Neuronal stem cell (in vitro differentiated cells): ENCODE data around the gene MAFG.
A peak's percentile ranks its signal among the peaks of the same experiment; 100 is the strongest.

Experiments
- DNase-seq: peaks from one replicate; pipeline ENCODE4 v3.0.0-alpha.2; 2013; ENCODE audit warnings: low spot score
- H2AFZ ChIP-seq: one replicate; pipeline ENCODE4 v1.6.1; 2013; ENCODE audit warnings: mild to moderate bottlenecking, low read length, inconsistent platforms
- H2AK5ac ChIP-seq: 2 replicates; pipeline ENCODE4 v1.6.1; 2013; ENCODE audit warnings: low read depth, mild to moderate bottlenecking, inconsistent platforms, low read length, moderate library complexity, mixed read lengths
- H2BK120ac ChIP-seq: 2 replicates; pipeline ENCODE4 v1.6.1; 2013; ENCODE audit warnings: low read depth, mild to moderate bottlenecking, inconsistent platforms, low read length, moderate library complexity, mixed read lengths
- H2BK12ac ChIP-seq: one replicate; pipeline ENCODE4 v1.6.1; 2013; ENCODE audit warnings: low read length, inconsistent platforms
- H2BK15ac ChIP-seq: 2 replicates; pipeline ENCODE4 v1.6.1; 2013; ENCODE audit warnings: mild to moderate bottlenecking, low read length, inconsistent platforms, mixed read lengths
- H2BK5ac ChIP-seq: one replicate; pipeline ENCODE4 v1.6.1; 2013; ENCODE audit warnings: inconsistent platforms, mild to moderate bottlenecking, low read length, moderate library complexity
- H3K14ac ChIP-seq: one replicate; pipeline ENCODE4 v1.6.1; 2013; ENCODE audit warnings: low read length, inconsistent platforms
- H3K18ac ChIP-seq: 2 replicates; pipeline ENCODE4 v1.6.1; 2013; ENCODE audit warnings: low read length, inconsistent platforms
- H3K23ac ChIP-seq: 2 replicates; pipeline ENCODE4 v1.6.1; 2013; ENCODE audit warnings: low read depth, mild to moderate bottlenecking, mixed read lengths, low read length, inconsistent platforms; ENCODE audit not compliant: poor library complexity
- H3K27ac ChIP-seq: replicated peaks from 3 replicates; pipeline ENCODE4 v1.5.1; 2013; ENCODE audit warnings: low read length, inconsistent platforms
- H3K27me3 ChIP-seq, 3 experiments: 2 replicates each; pipeline ENCODE4 v1.6.1; 2013; ENCODE audit warnings: low read length in 3 of 3, mild to moderate bottlenecking in 2 of 3, inconsistent platforms in 1 of 3, low read depth in 1 of 3, mixed read lengths in 1 of 3, moderate library complexity in 1 of 3; ENCODE audit not compliant: control insufficient read depth in 3 of 3, insufficient read depth in 3 of 3
- H3K36me3 ChIP-seq, 2 donors: replicated peaks in 1 of 2; 2 replicates each; pipeline ENCODE4 v1.6.1; 2013; ENCODE audit warnings: low read length in 2 of 2; ENCODE audit not compliant: control insufficient read depth in 2 of 2, insufficient read depth in 2 of 2
- H3K4ac ChIP-seq: 2 replicates; pipeline ENCODE4 v1.6.1; 2013; ENCODE audit warnings: inconsistent platforms, mild to moderate bottlenecking, low read length, moderate library complexity
- H3K4me1 ChIP-seq, 2 donors: 1 replicate in 1 of 2; 2 replicates in 1 of 2; pipeline ENCODE4 v1.6.1; 2013; ENCODE audit warnings: low read length in 2 of 2, low read depth in 1 of 2; ENCODE audit not compliant: control insufficient read depth in 2 of 2, insufficient read depth in 1 of 2
- H3K4me2 ChIP-seq: one replicate; pipeline ENCODE4 v1.6.1; 2013; ENCODE audit warnings: mild to moderate bottlenecking, low read length, inconsistent platforms; ENCODE audit not compliant: insufficient read depth, poor library complexity, severe bottlenecking
- H3K4me3 ChIP-seq, 2 donors: 2 replicates each; pipeline ENCODE4 v1.5.1; 2013; ENCODE audit warnings: low read length in 2 of 2, mild to moderate bottlenecking in 2 of 2, inconsistent platforms in 1 of 2, moderate library complexity in 1 of 2
- H3K79me1 ChIP-seq: one replicate; pipeline ENCODE4 v1.6.1; 2013; ENCODE audit warnings: low read depth, mild to moderate bottlenecking, inconsistent platforms, low read length, moderate library complexity
- H3K9ac ChIP-seq: one replicate; pipeline ENCODE4 v1.6.1; 2013; ENCODE audit warnings: mild to moderate bottlenecking, low read depth, low read length, inconsistent platforms; ENCODE audit not compliant: poor library complexity
- H3K9me3 ChIP-seq, 2 donors: replicated peaks in 1 of 2; 2 replicates each; pipeline versions ENCODE3 to v1.6.1; 2013; ENCODE audit warnings: low read length in 2 of 2, mild to moderate bottlenecking in 2 of 2, inconsistent platforms in 1 of 2, low read depth in 1 of 2, mixed read lengths in 1 of 2, moderate library complexity in 1 of 2; ENCODE audit not compliant: control insufficient read depth in 2 of 2, insufficient read depth in 1 of 2
- H4K8ac ChIP-seq: one replicate; pipeline ENCODE4 v1.6.1; 2013; ENCODE audit warnings: low read depth, mild to moderate bottlenecking, inconsistent platforms, low read length, moderate library complexity
- H4K91ac ChIP-seq: one replicate; pipeline ENCODE4 v1.6.1; 2013; ENCODE audit warnings: low read length, low read depth, mild to moderate bottlenecking, inconsistent platforms; ENCODE audit not compliant: poor library complexity
- WGBS, 2 donors: extraction: QIAGEN DNeasy Blood & Tissue Kit; methylation state at CpG; one replicate each; pipeline ENCODE4 v1.1.7; 2013; ENCODE audit warnings: missing lambda C conversion rate in 2 of 2, mixed read lengths in 1 of 2; ENCODE audit not compliant: insufficient read length in 2 of 2, insufficient replicate concordance in 1 of 2; ENCODE audit errors: extremely low coverage in 2 of 2; 5-methylcytosine and 5-hydroxymethylcytosine counted together

Gene MAFG

GRCh38 chr17:81917565-81918332 is 9.8 kb downstream of the MAFG start, which contains the start of gene SIRT7:
SIRT7 (minus strand) TSS chr17:81918176; CDS start chr17:81918131, 45 bp downstream.
- Histone ChIP-seq H3K27me3 (no peaks in the 10 kb centered on the region), H3K27ac (no peak within 1 kb of the TSS), H3K9me3 (peaks cover 0 to under 1% of the 10 kb centered on the region in 2 donors), H3K14ac (no peak within 1 kb of the TSS), H3K79me1 (peaks cover 27% of the 10 kb centered on the region), H3K4me1 (peaks cover 4 to 7% of the 10 kb centered on the region in 2 donors), H2AK5ac (peak within 1 kb of the TSS; percentile 64), H3K4ac (no peak within 1 kb of the TSS), H4K8ac (no peak within 1 kb of the TSS), H2BK12ac (no peak within 1 kb of the TSS), H3K36me3 (peaks cover 37 to 68% of the 10 kb centered on the region in 2 donors), H2AFZ (peak within 1 kb of the TSS; percentile 80), H2BK120ac (no peak within 1 kb of the TSS), H4K91ac (no peak within 1 kb of the TSS), H3K4me2 (peak within 1 kb of the TSS; percentile 92), H3K9ac (peak within 1 kb of the TSS; percentile 89), H2BK15ac (no peak within 1 kb of the TSS), H3K23ac (peak within 1 kb of the TSS; percentile 74), H3K4me3 (peak within 1 kb of the TSS; percentile 77 to 90), H2BK5ac (no peak within 1 kb of the TSS), H3K18ac (peak within 1 kb of the TSS; percentile 57)
- DNase-seq, result peak; percentile 83
- WGBS, 2 donors, result no CpG with 5 or more reads among the region's 94 CpGs

DNA sequence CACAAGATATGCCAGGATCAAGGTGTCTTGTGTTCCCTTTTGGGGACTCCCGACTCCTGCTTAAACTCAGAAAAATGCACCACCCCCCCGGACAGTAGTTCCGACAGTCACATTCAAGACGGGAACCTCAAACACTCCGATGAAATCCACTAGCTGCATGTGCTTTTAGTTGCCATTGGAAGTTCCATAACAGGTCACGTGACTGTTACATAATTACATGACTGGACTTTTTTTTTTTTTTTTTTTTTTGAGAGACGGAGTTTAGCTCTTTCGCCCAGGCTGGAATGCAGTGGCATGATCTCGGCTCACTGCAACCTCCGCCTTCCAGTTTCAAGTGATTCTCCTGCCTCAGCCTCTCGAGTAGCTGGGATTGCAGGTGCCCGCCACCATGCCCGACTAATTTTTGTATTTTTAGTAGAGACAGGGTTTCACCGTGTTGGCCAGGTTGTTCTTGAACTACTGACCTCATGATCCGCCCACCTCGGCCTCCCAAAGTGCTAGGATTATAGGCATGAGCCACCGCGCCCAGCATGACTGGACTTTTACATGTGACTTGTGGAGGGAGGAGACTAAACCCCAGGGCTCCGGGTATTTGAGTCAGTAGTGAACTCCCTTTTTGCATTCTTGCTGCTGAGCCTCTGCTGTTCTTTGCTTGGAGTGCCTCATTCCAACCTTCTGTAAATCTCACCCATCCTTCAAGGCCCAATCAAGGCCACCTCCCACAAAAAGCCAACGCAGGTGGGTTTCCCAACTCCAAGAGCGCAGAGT is 11.1 kb downstream of the MAFG start:
- no peak overlapping the region for H3K4me2 ChIP-seq
- H3K4me3 ChIP-seq, result peak overlapping the region in 1 of 2 donors; percentile 77
- H4K8ac ChIP-seq, result no peak overlapping the region
- H2AK5ac ChIP-seq, result no peak overlapping the region
- H2BK15ac ChIP-seq, result no peak overlapping the region
- no peak overlapping the region for H2BK120ac ChIP-seq
- H2BK5ac ChIP-seq, result no peak overlapping the region
- no peak overlapping the region for H2AFZ ChIP-seq
- H3K23ac ChIP-seq, result no peak overlapping the region
- H3K18ac ChIP-seq, result no peak overlapping the region
- no peak overlapping the region for H3K4ac ChIP-seq
- no peak overlapping the region for H3K14ac ChIP-seq
- H3K79me1 ChIP-seq, result peaks cover 17% of the 10 kb centered on the region
- peaks cover 3 to 7% of the 10 kb centered on the region in 2 donors for H3K4me1 ChIP-seq
- no CpG with 5 or more reads among the region's 21 CpGs for WGBS, 2 donors
- no peak overlapping the region for H4K91ac ChIP-seq
- H3K27me3 ChIP-seq, result no peaks in the 10 kb centered on the region
- no peak for DNase-seq
- H3K36me3 ChIP-seq, result peaks cover 31 to 66% of the 10 kb centered on the region in 2 donors
- no peaks in the 10 kb centered on the region for H3K9me3 ChIP-seq
- H3K9ac ChIP-seq, result no peak overlapping the region
- no peak overlapping the region for H2BK12ac ChIP-seq
- no peak overlapping the region for H3K27ac ChIP-seq

- Histone ChIP-seq H3K36me3 (peaks cover 28 to 58% of the 10 kb centered on the region in 2 donors), H3K4ac (no peak overlapping the region), H4K91ac (no peak overlapping the region), H4K8ac (no peak overlapping the region), H2AK5ac (no peak overlapping the region), H3K9ac (no peak overlapping the region), H3K4me1 (peaks cover 4 to 10% of the 10 kb centered on the region in 2 donors), H3K14ac (no peak overlapping the region), H3K9me3 (no peaks in the 10 kb centered on the region), H3K23ac (no peak overlapping the region), H2BK120ac (no peak overlapping the region), H3K4me3 (peak overlapping the region in 1 of 2 donors; percentile 3), H3K27ac (no peak overlapping the region), H2BK12ac (no peak overlapping the region), H3K18ac (no peak overlapping the region), H3K79me1 (peaks cover 8% of the 10 kb centered on the region), H3K4me2 (no peak overlapping the region), H3K27me3 (no peaks in the 10 kb centered on the region), H2BK15ac (no peak overlapping the region), H2BK5ac (no peak overlapping the region), H2AFZ (no peak overlapping the region)
- no CpG with 5 or more reads among the region's 12 CpGs for WGBS, 2 donors
- DNase-seq, result no peak
Measured at GRCh38 chr17:81915331-81915730, 12.2 kb downstream of the MAFG start.
